Esophagus squamous epithelium (tissue), 4 donors: ENCODE data around the gene SUSD1.

ENCODE experiments used
- CTCF ChIP-seq, 6 experiments: fragments of 450-650 bp in 4 of 6; fragments of 200-600 bp in 2 of 6; sonication (generic) in 2 of 6; IDR thresholded peaks; one replicate each; pipeline ENCODE4 v1.5.1; 2016 to 2019; ENCODE audit warnings: antibody characterized with exemption in 6 of 6, mild to moderate bottlenecking in 4 of 6, moderate library complexity in 4 of 6
- POLR2A ChIP-seq, 4 donors: fragments of 450-650 bp; IDR thresholded peaks; one replicate each; pipeline ENCODE4 v1.6.1; 2017; ENCODE audit warnings: antibody characterized with exemption in 4 of 4, mild to moderate bottlenecking in 4 of 4, moderate library complexity in 3 of 4

- TF ChIP-seq CTCF (IDR thresholded peaks at IDR 0.05) = no peak
- TF ChIP-seq POLR2A (IDR thresholded peaks at IDR 0.05) = no peak
Observed at GRCh38 chr9:112064871-112065270, 110.2 kb downstream of the SUSD1 start.
